HCT116 (cell line): ENCODE data around the gene ABR. TPM values are rescaled to one million over a fixed set of nuclear protein-coding genes. Genes with fewer than 3 reads are reported as not detected.

ENCODE experiments used
- ATAC-seq: fragments of 200-7000 bp; cut with Tn5 transposase; 2 replicates; pipeline ENCODE4 v1.9.1; 2020; ENCODE audit warnings: mild to moderate bottlenecking, moderate library complexity
- BruUV-seq: library from RNA; stranded (reverse); fragments of 400-500 nt; replicated peaks from 2 replicates; lab custom pipeline; 2021; lab: Mats Ljungman, UMichigan
- CTCF ChIA-PET: fragments of 300-600 bp; sonication (Branson Sonifier 250); formaldehyde crosslinking; loops from one replicate; lab custom pipeline; 2021; ENCODE audit warnings: antibody characterized with exemption; lab: Charles Lee
- POLR2A ChIA-PET: fragments of 300-600, 350-600 bp; sonication (Branson Sonifier 250); formaldehyde crosslinking; loops from one replicate; lab custom pipeline; 2021; ENCODE audit warnings: antibody characterized with exemption; lab: Charles Lee
- RAD21 ChIA-PET, 2 experiments: fragments of 300-600 bp; sonication (Branson Sonifier 250); formaldehyde crosslinking; loops; one replicate each; lab custom pipeline; 2023; ENCODE audit warnings: low total read pairs in 2 of 2; ENCODE audit not compliant: uncharacterized antibody in 2 of 2, unreplicated experiment in 2 of 2, low non-redundant PET in 1 of 2; lab: Charles Lee
- DNase-seq: peaks from one replicate; pipeline ENCODE4 v3.0.0-alpha.2; 2010; ENCODE audit warnings: low read depth, low spot score
- H2AFZ ChIP-seq: fragments of 200-600 bp; shearing (Covaris generic), sonication (generic); 2 replicates; pipeline ENCODE4 v1.6.1; 2017; ENCODE audit warnings: low read depth, mixed run types, mixed read lengths, antibody characterized with exemption, low read length; ENCODE audit not compliant: poor library complexity, severe bottlenecking
- H3K27ac ChIP-seq: 2 replicates; pipeline ENCODE4 v1.5.1; 2012; ENCODE audit warnings: low read depth, low read length
- H3K27me3 ChIP-seq: fragments of 200-600 bp; sonication (generic); 2 replicates; pipeline ENCODE4 v1.6.1; 2016; ENCODE audit warnings: mixed run types, low read length, mixed read lengths; ENCODE audit not compliant: insufficient read depth
- H3K36me3 ChIP-seq, 2 experiments: fragments of 200-500 bp in 1 of 2; fragments of 200-600 bp in 1 of 2; sonication (Bioruptor generic) in 1 of 2; sonication (generic) in 1 of 2; 2 replicates each; pipeline versions ENCODE4 v1.5.1 to v1.6.1; 2014 to 2016; ENCODE audit warnings: low read length in 2 of 2, inconsistent platforms in 1 of 2, mixed read lengths in 1 of 2, mixed run types in 1 of 2; ENCODE audit not compliant: insufficient read depth in 2 of 2, control insufficient read depth in 1 of 2
- H3K4me1 ChIP-seq, 2 experiments: fragments of 200-600 bp in 1 of 2; sonication (generic) in 1 of 2; 2 replicates each; pipeline versions ENCODE4 v1.5.1 to v1.6.1; 2012 to 2017; ENCODE audit warnings: low read length in 2 of 2, inconsistent platforms in 1 of 2, mild to moderate bottlenecking in 1 of 2, mixed read lengths in 1 of 2, mixed run types in 1 of 2, moderate library complexity in 1 of 2; ENCODE audit not compliant: insufficient read depth in 2 of 2, control insufficient read depth in 1 of 2
- H3K4me2 ChIP-seq: fragments of 200-600 bp; sonication (generic); 2 replicates; pipeline ENCODE4 v1.6.1; 2017; ENCODE audit warnings: mixed run types, low read length, mixed read lengths
- H3K4me3 ChIP-seq, 2 experiments: fragments of 200-600 bp in 1 of 2; sonication (generic) in 1 of 2; replicated peaks in 1 of 2; 2 replicates each; pipeline ENCODE4 v1.5.1; 2011 to 2016; ENCODE audit warnings: low read length in 2 of 2, control low read depth in 1 of 2, low read depth in 1 of 2, mild to moderate bottlenecking in 1 of 2, mixed read lengths in 1 of 2, mixed run types in 1 of 2
- H3K79me2 ChIP-seq: fragments of 200-600 bp; sonication (generic); 2 replicates; pipeline ENCODE4 v1.6.1; 2017; ENCODE audit warnings: mild to moderate bottlenecking, mixed run types, low read length, moderate library complexity, mixed read lengths; ENCODE audit not compliant: insufficient read depth
- H3K9ac ChIP-seq: fragments of 200-600 bp; sonication (generic); 2 replicates; pipeline ENCODE4 v1.6.1; 2016; ENCODE audit warnings: low read length, mixed read lengths
- H3K9me2 ChIP-seq: fragments of 200-600 bp; sonication (generic), shearing (Covaris generic); 2 replicates; pipeline ENCODE4 v1.6.1; 2017; ENCODE audit warnings: mixed run types, mild to moderate bottlenecking, moderate library complexity; ENCODE audit not compliant: insufficient read depth
- H3K9me3 ChIP-seq, 2 experiments: fragments of 200-500 bp in 1 of 2; fragments of 200-600 bp in 1 of 2; sonication (Bioruptor generic) in 1 of 2; sonication (generic) in 1 of 2; 2 replicates each; pipeline ENCODE4 v1.6.1; 2014 to 2017; ENCODE audit warnings: low read length in 2 of 2, mixed read lengths in 2 of 2, inconsistent platforms in 1 of 2, low read depth in 1 of 2, mild to moderate bottlenecking in 1 of 2, mixed run types in 1 of 2, moderate library complexity in 1 of 2; ENCODE audit not compliant: control insufficient read depth in 1 of 2, insufficient read depth in 1 of 2
- H4K20me1 ChIP-seq: fragments of 200-600 bp; sonication (generic), shearing (Covaris generic); 2 replicates; pipeline ENCODE4 v1.6.1; 2017; ENCODE audit warnings: mixed run types, mild to moderate bottlenecking, moderate library complexity; ENCODE audit not compliant: insufficient read depth
- CBX3 ChIP-seq: IDR thresholded peaks from 2 replicates; pipeline ENCODE4 v1.6.1; 2012; ENCODE audit warnings: low read depth
- CTCF ChIP-seq, 3 experiments: fragments of 200-600 bp in 1 of 3; sonication (generic) in 1 of 3; IDR thresholded peaks in 2 of 3; conservative IDR thresholded peaks in 1 of 3; 2 replicates each; pipeline ENCODE4 v1.5.1; 2012 to 2017; ENCODE audit warnings: low read depth in 2 of 3, low read length in 2 of 3, antibody characterized with exemption in 1 of 3, borderline replicate concordance in 1 of 3, control low read depth in 1 of 3, mild to moderate bottlenecking in 1 of 3, mixed read lengths in 1 of 3, mixed run types in 1 of 3, moderate library complexity in 1 of 3; ENCODE audit not compliant: insufficient read depth in 1 of 3
- EZH2 ChIP-seq: fragments of 200-600 bp; sonication (generic); IDR thresholded peaks from 2 replicates; pipeline ENCODE4 v1.6.1; 2017; ENCODE audit warnings: antibody characterized with exemption, mixed run types
- MAX ChIP-seq: IDR thresholded peaks from 2 replicates; pipeline ENCODE4 v1.6.1; 2012
- REST ChIP-seq: IDR thresholded peaks from 2 replicates; pipeline ENCODE4 v1.6.1; 2012; ENCODE audit warnings: low read depth
- SRF ChIP-seq: IDR thresholded peaks from 2 replicates; pipeline ENCODE4 v1.6.1; 2012; ENCODE audit warnings: low read depth
- TCF7L2 ChIP-seq: IDR thresholded peaks from 2 replicates; pipeline ENCODE4 v1.7.0; 2011; ENCODE audit warnings: borderline replicate concordance, inconsistent platforms; ENCODE audit not compliant: insufficient read depth, insufficient read length; ENCODE audit errors: extremely low read depth
- ZBTB33 ChIP-seq: IDR thresholded peaks from 2 replicates; pipeline ENCODE4 v1.6.1; 2011; ENCODE audit warnings: mild to moderate bottlenecking, low read length, moderate library complexity; ENCODE audit not compliant: insufficient replicate concordance; ENCODE audit errors: extremely low read depth
- ZFX ChIP-seq: fragments of 450-650 bp; IDR thresholded peaks from 2 replicates; pipeline ENCODE4 v1.6.1; 2017
- intact Hi-C: fragments of 100-400 bp; cut with micrococcal nuclease; formaldehyde crosslinking; loops from 2 replicates; pipeline ENCODE4 v1.10.0; 2022
- total RNA-seq: library from RNA; stranded (reverse); gene quantifications from one replicate; pipeline ENCODE4 v1.2.1, GENCODE V29; 2021; ENCODE audit not compliant: unreplicated experiment

The ABR gene
- total RNA-seq, 1 experiment from 2014 or later: 58.5 TPM

- Histone ChIP-seq H2AFZ (no peak overlapping the region), H3K9me2 (no peaks in the 10 kb centered on the region), H3K4me3 (no peak overlapping the region), H3K9me3 (no peaks in the 10 kb centered on the region), H3K4me1 (no peaks in the 10 kb centered on the region), H4K20me1 (no peaks in the 10 kb centered on the region)
- CTCF ChIA-PET: no interaction called here
- ATAC-seq: no peak
- BruUV-seq: no TSS peak
- no peak for TF ChIP-seq CBX3
- no peak for TF ChIP-seq MAX
- no peak for TF ChIP-seq REST
- TF ChIP-seq SRF: no peak
- no peak for TF ChIP-seq CTCF (IDR thresholded peaks at IDR 0.05 in 2 of 3, conservative IDR thresholded peaks at IDR 0.05 in 1 of 3; ENCODE audit: borderline replicate concordance in 1 of 3, insufficient read depth in 1 of 3, low read depth in 2 of 3, low read length in 2 of 3)
- TF ChIP-seq ZFX: no peak
- TF ChIP-seq EZH2: no peak
- no peak for TF ChIP-seq ZBTB33
- no peak for TF ChIP-seq TCF7L2
- TF ChIP-seq, all 23 proteins: peak for 0
- DNase-seq: no peak
- intact Hi-C loops: no loop called here
- Histone ChIP-seq H3K4me2 (no peak overlapping the region), H3K27me3 (no peaks in the 10 kb centered on the region), H3K36me3 (no peaks in the 10 kb centered on the region; a peak in 1 of 4 replicates), H3K27ac (no peak overlapping the region), H3K9ac (no peak overlapping the region), H3K79me2 (no peaks in the 10 kb centered on the region)
- POLR2A ChIA-PET: no interaction called here
- RAD21 ChIA-PET: no interaction called here
Measured at GRCh38 chr17:1158879-1159278, 20.9 kb downstream of the ABR start.
